H1 (cell line): Measurements from ENCODE around the gene DPF3. TPM values are rescaled to one million over a fixed set of nuclear protein-coding genes. Genes with fewer than 3 reads are reported as not detected.
A peak's percentile ranks its signal among the peaks of the same experiment; 100 is the strongest.

Experiments used
- CTCF ChIA-PET: fragments of 300-600 bp; sonication (Branson Sonifier 250); formaldehyde crosslinking; loops from one replicate; lab custom pipeline; 2021; ENCODE audit not compliant: partially characterized antibody; lab: Charles Lee
- POLR2A ChIA-PET: fragments of 300-600 bp; sonication (Branson Sonifier 250); formaldehyde crosslinking; loops from one replicate; lab custom pipeline; 2021; ENCODE audit warnings: inconsistent platforms; ENCODE audit not compliant: partially characterized antibody; lab: Charles Lee
- DNase-seq, 2 experiments: peaks; one replicate each; pipeline versions ENCODE4 v3.0.0 to v3.0.0-alpha.2; 2010 to 2022; ENCODE audit warnings: low spot score in 2 of 2, low read depth in 1 of 2, mixed read lengths in 1 of 2
- FAIRE-seq: peaks from 2 replicates; lab custom pipeline; 2011; peaks lifted over from hg19 to GRCh38; lab: Jason Lieb, UNC
- H2AFZ ChIP-seq: 2 replicates; pipeline ENCODE4 v1.8.1; 2012; ENCODE audit warnings: low read length, inconsistent platforms
- H2AK5ac ChIP-seq: 2 replicates; pipeline ENCODE4 v1.6.1; 2013; ENCODE audit warnings: low read depth, low read length
- H2BK120ac ChIP-seq: replicated peaks from 2 replicates; pipeline ENCODE3; 2013; ENCODE audit warnings: low read depth, low read length, inconsistent platforms
- H2BK12ac ChIP-seq: 2 replicates; pipeline ENCODE4 v1.6.1; 2013; ENCODE audit warnings: low read depth, low read length
- H2BK15ac ChIP-seq: 2 replicates; pipeline ENCODE4 v1.6.1; 2013; ENCODE audit warnings: low read length
- H2BK20ac ChIP-seq: 2 replicates; pipeline ENCODE4 v1.6.1; 2013; ENCODE audit warnings: low read length
- H2BK5ac ChIP-seq: 2 replicates; pipeline ENCODE4 v1.6.1; 2013; ENCODE audit warnings: low read depth, low read length
- H3K14ac ChIP-seq: 2 replicates; pipeline ENCODE4 v1.6.1; 2013; ENCODE audit warnings: inconsistent platforms; ENCODE audit not compliant: insufficient read length
- H3K18ac ChIP-seq: 2 replicates; pipeline ENCODE4 v1.6.1; 2013; ENCODE audit warnings: low read length; ENCODE audit errors: extremely low read depth
- H3K23ac ChIP-seq: 2 replicates; pipeline ENCODE4 v1.6.1; 2013; ENCODE audit warnings: inconsistent platforms; ENCODE audit not compliant: insufficient read length
- H3K23me2 ChIP-seq: 2 replicates; pipeline ENCODE4 v1.6.1; 2013; ENCODE audit warnings: low read depth, low read length
- H3K27ac ChIP-seq: 2 replicates; pipeline ENCODE4 v1.6.1; 2011; ENCODE audit warnings: low read depth, low read length, inconsistent platforms
- H3K27me3 ChIP-seq, 4 experiments: replicated peaks in 1 of 4; 1 replicate in 1 of 4; 2 replicates in 3 of 4; pipeline versions ENCODE4 v1.6.1 to v1.8.1; 2011 to 2013; ENCODE audit warnings: low read length in 3 of 4, mild to moderate bottlenecking in 3 of 4, inconsistent platforms in 2 of 4, mixed read lengths in 2 of 4, moderate library complexity in 1 of 4; ENCODE audit not compliant: control insufficient read depth in 3 of 4, insufficient read depth in 3 of 4; ENCODE audit errors: extremely low read depth in 1 of 4
- H3K36me3 ChIP-seq, 4 experiments: 2 replicates each; pipeline versions ENCODE4 v1.6.1 to v1.8.1; 2011 to 2013; ENCODE audit warnings: mild to moderate bottlenecking in 4 of 4, low read length in 3 of 4, moderate library complexity in 2 of 4, control low read depth in 1 of 4, inconsistent platforms in 1 of 4; ENCODE audit not compliant: insufficient read depth in 4 of 4, control insufficient read depth in 2 of 4
- H3K4ac ChIP-seq: replicated peaks from 2 replicates; pipeline ENCODE3; 2013; ENCODE audit warnings: low read length, low read depth, mixed read lengths, inconsistent platforms; ENCODE audit not compliant: insufficient read length
- H3K4me1 ChIP-seq, 4 experiments: replicated peaks in 1 of 4; 1 replicate in 1 of 4; 2 replicates in 3 of 4; pipeline versions ENCODE4 v1.6.1 to v1.8.1; 2011 to 2013; ENCODE audit warnings: low read length in 3 of 4, inconsistent platforms in 2 of 4, mixed read lengths in 1 of 4; ENCODE audit not compliant: insufficient read depth in 4 of 4, control insufficient read depth in 3 of 4
- H3K4me2 ChIP-seq, 2 experiments: 2 replicates each; pipeline versions ENCODE4 v1.6.1 to v1.8.1; 2011 to 2013; ENCODE audit warnings: low read depth in 2 of 2, low read length in 2 of 2, control low read depth in 1 of 2, inconsistent platforms in 1 of 2, mild to moderate bottlenecking in 1 of 2; ENCODE audit not compliant: insufficient read depth in 1 of 2
- H3K4me3 ChIP-seq, 4 experiments: fragments of 200-600, 300-600 bp in 1 of 4; sonication (generic), shearing (Covaris generic), sonication (Bioruptor Twin) in 1 of 4; 2 replicates each; pipeline versions ENCODE4 v1.5.1 to v1.8.1; 2011 to 2016; ENCODE audit warnings: low read length in 4 of 4, low read depth in 3 of 4, control low read depth in 2 of 4, inconsistent platforms in 2 of 4, mild to moderate bottlenecking in 2 of 4, mixed read lengths in 1 of 4, moderate library complexity in 1 of 4; ENCODE audit not compliant: insufficient read depth in 2 of 4; ENCODE audit errors: extremely low read depth in 1 of 4
- H3K56ac ChIP-seq: replicated peaks from 2 replicates; pipeline ENCODE3; 2013; ENCODE audit warnings: low read depth, mild to moderate bottlenecking, mixed read lengths, low read length, inconsistent platforms; ENCODE audit not compliant: insufficient read length
- H3K79me1 ChIP-seq: 2 replicates; pipeline ENCODE4 v1.6.1; 2013; ENCODE audit warnings: low read depth, low read length, control low read depth
- H3K79me2 ChIP-seq, 2 experiments: 2 replicates each; pipeline versions ENCODE4 v1.6.1 to v1.8.1; 2012 to 2013; ENCODE audit warnings: low read length in 2 of 2, mild to moderate bottlenecking in 2 of 2, inconsistent platforms in 1 of 2; ENCODE audit not compliant: insufficient read depth in 2 of 2, control insufficient read depth in 1 of 2
- H3K9ac ChIP-seq, 4 experiments: replicated peaks in 1 of 4; 1 replicate in 1 of 4; 2 replicates in 3 of 4; pipeline versions ENCODE4 v1.6.1 to v1.8.1; 2011 to 2013; ENCODE audit warnings: low read depth in 3 of 4, low read length in 3 of 4, control low read depth in 2 of 4, mild to moderate bottlenecking in 2 of 4, moderate library complexity in 2 of 4, inconsistent platforms in 1 of 4; ENCODE audit errors: extremely low read depth in 1 of 4
- H3K9me3 ChIP-seq, 2 experiments: 2 replicates each; pipeline versions ENCODE4 v1.6.1 to v1.8.1; 2012 to 2013; ENCODE audit warnings: mild to moderate bottlenecking in 2 of 2, moderate library complexity in 2 of 2, control low read depth in 1 of 2, inconsistent platforms in 1 of 2, low read depth in 1 of 2, low read length in 1 of 2, mixed read lengths in 1 of 2; ENCODE audit not compliant: insufficient read depth in 2 of 2
- H4K20me1 ChIP-seq, 2 experiments: replicated peaks in 1 of 2; 2 replicates each; pipeline versions ENCODE3 to v1.8.1; 2011 to 2013; ENCODE audit warnings: inconsistent platforms in 2 of 2, low read length in 2 of 2, mild to moderate bottlenecking in 1 of 2; ENCODE audit not compliant: insufficient read depth in 2 of 2, control insufficient read depth in 1 of 2
- H4K5ac ChIP-seq: 2 replicates; pipeline ENCODE4 v1.6.1; 2013; ENCODE audit warnings: low read length, low read depth, mixed read lengths, inconsistent platforms; ENCODE audit not compliant: insufficient read length
- H4K8ac ChIP-seq: 2 replicates; pipeline ENCODE4 v1.8.0; 2013; ENCODE audit warnings: mild to moderate bottlenecking, moderate library complexity, low read length, inconsistent platforms; ENCODE audit not compliant: insufficient read depth; ENCODE audit errors: extremely low read depth
- H4K91ac ChIP-seq: replicated peaks from 2 replicates; pipeline ENCODE3; 2013; ENCODE audit warnings: low read length, mixed read lengths, inconsistent platforms; ENCODE audit not compliant: insufficient read length
- CBX5 ChIP-seq: fragments of 300-800, 300-1000 bp; sonication (generic); IDR thresholded peaks from 2 replicates; pipeline ENCODE4 v1.7.1; 2016; ENCODE audit warnings: antibody characterized with exemption, low read length, low read depth
- CEBPB ChIP-seq: IDR thresholded peaks from 2 replicates; pipeline ENCODE4 v1.6.1; 2012; ENCODE audit warnings: low read depth, low read length
- CHD1 ChIP-seq: IDR thresholded peaks from 2 replicates; pipeline ENCODE4 v1.6.1; 2012; ENCODE audit warnings: low read depth, low read length, improper control_type of control experiment
- CREB1 ChIP-seq: IDR thresholded peaks from 2 replicates; pipeline ENCODE4 v1.6.1; 2012; ENCODE audit warnings: inconsistent platforms
- FOSL1 ChIP-seq: IDR thresholded peaks from 2 replicates; pipeline ENCODE4 v1.6.1; 2011; ENCODE audit warnings: mild to moderate bottlenecking, low read depth, low read length, moderate library complexity; ENCODE audit not compliant: insufficient read depth
- KDM1A ChIP-seq: fragments of 200-600, 300-600 bp; sonication (generic); IDR thresholded peaks from 2 replicates; pipeline ENCODE4 v1.7.1; 2016; ENCODE audit warnings: mild to moderate bottlenecking, low read length, borderline replicate concordance
- KDM5A ChIP-seq: fragments of 200-600 bp; IDR thresholded peaks from 2 replicates; pipeline ENCODE4 v1.7.1; 2012; ENCODE audit warnings: mild to moderate bottlenecking, low read length, inconsistent platforms, mixed read lengths
- MAFK ChIP-seq: IDR thresholded peaks from 2 replicates; pipeline ENCODE4 v1.6.1; 2012; ENCODE audit warnings: low read depth, mild to moderate bottlenecking, improper control_type of control experiment, low read length
- RFX5 ChIP-seq: IDR thresholded peaks from 2 replicates; pipeline ENCODE4 v1.6.1; 2011; ENCODE audit warnings: low read depth, low read length, improper control_type of control experiment, borderline replicate concordance
- SIX5 ChIP-seq: IDR thresholded peaks from 2 replicates; pipeline ENCODE4 v1.6.1; 2011; ENCODE audit warnings: mild to moderate bottlenecking, low read depth, low read length
- SP1 ChIP-seq: IDR thresholded peaks from 2 replicates; pipeline ENCODE4 v1.6.1; 2011; ENCODE audit warnings: low read depth, low read length
- SUZ12 ChIP-seq: fragments of 200-600 bp; sonication (generic); IDR thresholded peaks from 2 replicates; pipeline ENCODE4 v1.6.1; 2012; ENCODE audit warnings: mild to moderate bottlenecking, inconsistent platforms, low read length, moderate library complexity, mixed read lengths
- TAF1 ChIP-seq: IDR thresholded peaks from 2 replicates; pipeline ENCODE4 v1.6.1; 2011; ENCODE audit warnings: mild to moderate bottlenecking, low read depth, low read length
- TBP ChIP-seq: IDR thresholded peaks from 2 replicates; pipeline ENCODE4 v1.6.1; 2011; ENCODE audit warnings: low read depth, low read length, improper control_type of control experiment
- YY1 ChIP-seq: IDR thresholded peaks from 2 replicates; pipeline ENCODE4 v1.6.1; 2011; ENCODE audit warnings: low read depth, mild to moderate bottlenecking, low read length
- WGBS, 2 experiments: shearing (Covaris generic) in 1 of 2; methylation state at CpG; one replicate each; pipeline versions ENCODE4 v1.1.6 to v1.1.7; 2013 to 2015; ENCODE audit warnings: low lambda C conversion rate in 2 of 2, mixed read lengths in 2 of 2, inconsistent platforms in 1 of 2, low coverage in 1 of 2, missing lambda C conversion rate in 1 of 2; ENCODE audit not compliant: insufficient replicate concordance in 2 of 2, insufficient coverage in 1 of 2, insufficient read length in 1 of 2; ENCODE audit errors: extremely low coverage in 1 of 2, missing lambda C conversion rate in 1 of 2; 5-methylcytosine and 5-hydroxymethylcytosine counted together
- polyA plus RNA-seq, 7 experiments: library from polyadenylated mRNA; depleted of rRNA in 3 of 7; stranded (reverse) in 5 of 7; unstranded in 2 of 7; fragments of >200 nt in 5 of 7; fragments of 200-250 nt in 2 of 7; gene quantifications; 1 replicate in 5 of 7; 2 replicates in 1 of 7; 4 replicates in 1 of 7; pipeline versions ENCODE4 v1.2.1 to v1.2.3, GENCODE V29; 2011 to 2013; ENCODE audit warnings: missing spikeins in 2 of 7, mixed read lengths in 2 of 7
- total RNA-seq: library from RNA; stranded (reverse); fragmentation: NEBNext Ultra II Directional; extraction: Animal tissue kit (Norgen Biotek cat#: 25700); gene quantifications from 2 replicates; pipeline ENCODE4 v1.2.1, GENCODE V29; 2021
- TF ChIP-seq, protein P1 (sequence below): IDR thresholded peaks from 2 replicates; pipeline ENCODE4 v1.6.1; 2011; ENCODE audit warnings: low read length, improper control_type of control experiment

Gene DPF3
- total and polyA plus RNA-seq, 2 of the 8 experiments (the other 6 are each of a cell fraction or from before 2014, with no cell fraction given), result 0.19 TPM; not detected in 1

GRCh38 chr14:72742838-72743195 lies 151.1 kb downstream of the DPF3 start:
- Histone ChIP-seq H3K4ac (no peak overlapping the region), H3K4me1 (peaks cover 0 to 10% (median 1%) of the 10 kb centered on the region in 4 experiments; a peak in 3 of 7 replicates), H2BK15ac (no peak overlapping the region), H3K23ac (no peak overlapping the region), H3K4me2 (no peak overlapping the region), H4K91ac (no peak overlapping the region), H3K56ac (no peak overlapping the region), H3K14ac (no peak overlapping the region), H2AFZ (no peak overlapping the region), H2BK5ac (no peak overlapping the region), H2BK20ac (no peak overlapping the region), H3K9me3 (no peaks in the 10 kb centered on the region; a peak in 1 of 4 replicates), H3K27ac (no peak overlapping the region), H3K4me3 (no peak overlapping the region), H2BK12ac (no peak overlapping the region), H4K8ac (no peak overlapping the region), H3K18ac (no peak overlapping the region), H4K5ac (no peak overlapping the region), H3K79me2 (no peaks in the 10 kb centered on the region), H3K79me1 (no peaks in the 10 kb centered on the region), H3K23me2 (no peaks in the 10 kb centered on the region), H4K20me1 (no peaks in the 10 kb centered on the region), H2AK5ac (no peak overlapping the region), H3K9ac (no peak overlapping the region), H3K36me3 (no peaks in the 10 kb centered on the region), H3K27me3 (no peaks in the 10 kb centered on the region), H2BK120ac (no peak overlapping the region)
- POLR2A ChIA-PET, result no interaction called here
- FAIRE-seq, result no peak
- 93% methylated on average over 10 of the region's 10 CpGs; no CpG with 5 or more reads in 1 of the 2 experiments for WGBS, 2 experiments
- CTCF ChIA-PET, result interaction anchor here (0.7 kb wide), 1 partner anchor 11 kb away, joined by 3 read pairs; no protein-coding TSS in a partner anchor
- peak in 1 of 2 experiments; percentile 43 for DNase-seq
- no peak for TF ChIP-seq CBX5
- no peak for TF ChIP-seq KDM5A
- no peak for TF ChIP-seq CEBPB
- TF ChIP-seq MAFK, result no peak
- TF ChIP-seq CHD1, result no peak
- TF ChIP-seq FOSL1, result no peak
- no peak for TF ChIP-seq SUZ12
- TF ChIP-seq KDM1A, result no peak
- TF ChIP-seq, protein P1, sequence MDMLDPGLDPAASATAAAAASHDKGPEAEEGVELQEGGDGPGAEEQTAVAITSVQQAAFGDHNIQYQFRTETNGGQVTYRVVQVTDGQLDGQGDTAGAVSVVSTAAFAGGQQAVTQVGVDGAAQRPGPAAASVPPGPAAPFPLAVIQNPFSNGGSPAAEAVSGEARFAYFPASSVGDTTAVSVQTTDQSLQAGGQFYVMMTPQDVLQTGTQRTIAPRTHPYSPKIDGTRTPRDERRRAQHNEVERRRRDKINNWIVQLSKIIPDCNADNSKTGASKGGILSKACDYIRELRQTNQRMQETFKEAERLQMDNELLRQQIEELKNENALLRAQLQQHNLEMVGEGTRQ, result no peak
- no peak for TF ChIP-seq SP1
- no peak for TF ChIP-seq TBP
- no peak for TF ChIP-seq CREB1
- TF ChIP-seq YY1, result no peak
- TF ChIP-seq SIX5, result no peak
- TF ChIP-seq RFX5, result no peak
- TF ChIP-seq TAF1, result no peak
